ENCODE measurements around the gene CCL13.

CCL13 gene

GRCh38 chr17:34314279-34314678 lies 42.0 kb upstream of the CCL13 start:
- no peaks in the 10 kb centered on the region for H3K4me1 ChIP-seq (ENCODE audit: insufficient read depth, low read length, poor library complexity, severe bottlenecking)
- H3K4me2 ChIP-seq (ENCODE audit: low read depth, low read length, poor library complexity, severe bottlenecking) = no peak overlapping the region
- no peaks in the 10 kb centered on the region for H3K9me3 ChIP-seq (ENCODE audit: insufficient read depth, low read depth, low read length)
- no peaks in the 10 kb centered on the region for H4K20me1 ChIP-seq (ENCODE audit: insufficient read depth, low read length, poor library complexity, severe bottlenecking)
- no peaks in the 10 kb centered on the region for H3K79me2 ChIP-seq (ENCODE audit: insufficient read depth, low read length)
- no peak for TF ChIP-seq EZH2phosphoT487 (IDR thresholded peaks at IDR 0.05; ENCODE audit: borderline replicate concordance)
- no peak for TF ChIP-seq CTCF (conservative IDR thresholded peaks at IDR 0.05; ENCODE audit: low read length)
- H3K4me3 ChIP-seq (ENCODE audit: low read length, poor library complexity, severe bottlenecking) = no peak overlapping the region
- H3F3A ChIP-seq (ENCODE audit: low read depth) = no peaks in the 10 kb centered on the region
- no peak overlapping the region for H2AFZ ChIP-seq (ENCODE audit: low read length)
- no peaks in the 10 kb centered on the region for H3K9me2 ChIP-seq (replicated peaks; ENCODE audit: low read depth, low read length)
- no peaks in the 10 kb centered on the region for H3K27me3 ChIP-seq (ENCODE audit: insufficient read depth, low read length, poor library complexity, severe bottlenecking)
- no peak overlapping the region for H3K9ac ChIP-seq (ENCODE audit: low read depth, low read length, poor library complexity, severe bottlenecking)
- no peaks in the 10 kb centered on the region for H3K36me3 ChIP-seq (ENCODE audit: insufficient read depth, low read length)

- H2AFZ ChIP-seq (ENCODE audit: low read length) = no peak overlapping the region
- no peaks in the 10 kb centered on the region for H4K20me1 ChIP-seq (ENCODE audit: insufficient read depth, low read length, poor library complexity, severe bottlenecking)
- no peaks in the 10 kb centered on the region for H3K9me3 ChIP-seq (ENCODE audit: insufficient read depth, low read depth, low read length)
- H3K79me2 ChIP-seq (ENCODE audit: insufficient read depth, low read length) = no peaks in the 10 kb centered on the region
- no peaks in the 10 kb centered on the region for H3K27me3 ChIP-seq (ENCODE audit: insufficient read depth, low read length, poor library complexity, severe bottlenecking)
- no peak for TF ChIP-seq EZH2phosphoT487 (IDR thresholded peaks at IDR 0.05; ENCODE audit: borderline replicate concordance)
- peak; percentile 45 for TF ChIP-seq CTCF (conservative IDR thresholded peaks at IDR 0.05; ENCODE audit: low read length)
- no peaks in the 10 kb centered on the region for H3K36me3 ChIP-seq (ENCODE audit: insufficient read depth, low read length)
- no peak overlapping the region for H3K4me2 ChIP-seq (ENCODE audit: low read depth, low read length, poor library complexity, severe bottlenecking)
- H3K9ac ChIP-seq (ENCODE audit: low read depth, low read length, poor library complexity, severe bottlenecking) = no peak overlapping the region
- no peaks in the 10 kb centered on the region for H3K4me1 ChIP-seq (ENCODE audit: insufficient read depth, low read length, poor library complexity, severe bottlenecking)
- no peaks in the 10 kb centered on the region for H3F3A ChIP-seq (ENCODE audit: low read depth)
- H3K4me3 ChIP-seq (ENCODE audit: low read length, poor library complexity, severe bottlenecking) = no peak overlapping the region
- H3K9me2 ChIP-seq (replicated peaks; ENCODE audit: low read depth, low read length) = no peaks in the 10 kb centered on the region
Observed at GRCh38 chr17:34318474-34318873, 37.8 kb upstream of the CCL13 start.

- no peaks in the 10 kb centered on the region for H3K4me1 ChIP-seq (ENCODE audit: insufficient read depth, low read length, poor library complexity, severe bottlenecking)
Observed at GRCh38 chr17:34319039-34319483, 37.2 kb upstream of the CCL13 start, which contains the start of gene CCL8. TSS of gene CCL8 (plus strand) at chr17:34319435. CDS start at chr17:34319502, 67 bp downstream.

More at GRCh38 chr17:34319039-34319483, 37.2 kb upstream of the CCL13 start, which contains the start of gene CCL8:
- no peaks in the 10 kb centered on the region for H3K9me2 ChIP-seq (replicated peaks; ENCODE audit: low read depth, low read length)
- H3K9me3 ChIP-seq (ENCODE audit: insufficient read depth, low read depth, low read length) = no peaks in the 10 kb centered on the region
- no peak within 1 kb of the TSS for H2AFZ ChIP-seq (ENCODE audit: low read length)
- no peak within 1 kb of the TSS for H3K4me3 ChIP-seq (ENCODE audit: low read length, poor library complexity, severe bottlenecking)
- no peaks in the 10 kb centered on the region for H3F3A ChIP-seq (ENCODE audit: low read depth)
- no peaks in the 10 kb centered on the region for H3K79me2 ChIP-seq (ENCODE audit: insufficient read depth, low read length)
- H3K36me3 ChIP-seq (ENCODE audit: insufficient read depth, low read length) = no peaks in the 10 kb centered on the region
- no peak within 1 kb of the TSS for H3K4me2 ChIP-seq (ENCODE audit: low read depth, low read length, poor library complexity, severe bottlenecking)
- H3K9ac ChIP-seq (ENCODE audit: low read depth, low read length, poor library complexity, severe bottlenecking) = no peak within 1 kb of the TSS
- H4K20me1 ChIP-seq (ENCODE audit: insufficient read depth, low read length, poor library complexity, severe bottlenecking) = no peaks in the 10 kb centered on the region
- no peaks in the 10 kb centered on the region for H3K27me3 ChIP-seq (ENCODE audit: insufficient read depth, low read length, poor library complexity, severe bottlenecking)
- TF ChIP-seq CTCF (conservative IDR thresholded peaks at IDR 0.05; ENCODE audit: low read length) (no peak), EZH2phosphoT487 (IDR thresholded peaks at IDR 0.05; ENCODE audit: borderline replicate concordance) (no peak)
